Panc1 (cell line): Measurements from ENCODE around the gene ARHGEF39. TPM values are rescaled to one million over a fixed set of nuclear protein-coding genes. Genes with fewer than 3 reads are reported as not detected.

Experiments
- ATAC-seq: fragments of 200-7000 bp; cut with Tn5 transposase; 2 replicates; pipeline ENCODE4 v1.9.1; 2020; ENCODE audit warnings: mild to moderate bottlenecking, moderate library complexity
- BruUV-seq: library from RNA; stranded (reverse); fragments of 400-500 nt; replicated peaks from 2 replicates; lab custom pipeline; 2021; lab: Mats Ljungman, UMichigan
- CTCF ChIA-PET: fragments of 300-600 bp; sonication (Branson Sonifier 250); formaldehyde crosslinking; loops from one replicate; lab custom pipeline; 2022; ENCODE audit warnings: antibody characterized with exemption; lab: Charles Lee
- POLR2A ChIA-PET: fragments of 300-600 bp; sonication (Branson Sonifier 250); formaldehyde crosslinking; loops from one replicate; lab custom pipeline; 2022; ENCODE audit warnings: antibody characterized with exemption; lab: Charles Lee
- DNase-seq: peaks from one replicate; pipeline ENCODE4 v3.0.0-alpha.2; 2010; ENCODE audit warnings: low read depth, low spot score
- H3K27ac ChIP-seq: 2 replicates; pipeline ENCODE4 v1.5.1; 2011; ENCODE audit warnings: mild to moderate bottlenecking, low read length, inconsistent platforms
- H3K27me3 ChIP-seq: fragments of 200-500 bp; sonication (Bioruptor generic); 2 replicates; pipeline ENCODE4 v1.6.0; 2014; ENCODE audit warnings: low read length, inconsistent platforms; ENCODE audit not compliant: control insufficient read depth, insufficient read depth
- H3K36me3 ChIP-seq: fragments of 200-500 bp; sonication (Bioruptor generic); 2 replicates; pipeline ENCODE4 v1.5.1; 2014; ENCODE audit warnings: inconsistent platforms, mild to moderate bottlenecking, low read length, moderate library complexity; ENCODE audit not compliant: control insufficient read depth, insufficient read depth
- H3K4me1 ChIP-seq: 2 replicates; pipeline ENCODE4 v1.5.1; 2011; ENCODE audit warnings: inconsistent platforms, mild to moderate bottlenecking, low read length, moderate library complexity; ENCODE audit not compliant: control insufficient read depth, insufficient read depth
- H3K4me3 ChIP-seq, 2 experiments: 2 replicates each; pipeline ENCODE4 v1.5.1; 2011 to 2012; ENCODE audit warnings: low read depth in 2 of 2, low read length in 2 of 2, mild to moderate bottlenecking in 2 of 2, inconsistent platforms in 1 of 2, moderate library complexity in 1 of 2
- H3K9me3 ChIP-seq: fragments of 200-500 bp; sonication (Bioruptor generic); 2 replicates; pipeline ENCODE4 v1.5.1; 2014; ENCODE audit warnings: low read depth, mild to moderate bottlenecking, inconsistent platforms, low read length, moderate library complexity; ENCODE audit not compliant: control insufficient read depth, insufficient read depth
- CTCF ChIP-seq: fragments of 450-650 bp; IDR thresholded peaks from 2 replicates; pipeline ENCODE4 v1.5.1; 2017; ENCODE audit warnings: mild to moderate bottlenecking
- POLR2AphosphoS5 ChIP-seq: IDR thresholded peaks from 2 replicates; pipeline ENCODE4 v1.6.1; 2012; ENCODE audit warnings: mild to moderate bottlenecking, low read depth, low read length, moderate library complexity
- REST ChIP-seq, 2 experiments: IDR thresholded peaks; 2 replicates each; pipeline ENCODE4 v1.6.1; 2011 to 2012; ENCODE audit warnings: low read depth in 2 of 2, control low read depth in 1 of 2, low read length in 1 of 2, mild to moderate bottlenecking in 1 of 2, moderate library complexity in 1 of 2; ENCODE audit not compliant: insufficient read depth in 1 of 2
- SIN3A ChIP-seq: IDR thresholded peaks from 2 replicates; pipeline ENCODE4 v1.6.1; 2012; ENCODE audit warnings: low read depth, mild to moderate bottlenecking, low read length, moderate library complexity, borderline replicate concordance; ENCODE audit not compliant: insufficient read depth
- TCF7L2 ChIP-seq: IDR thresholded peaks from 2 replicates; pipeline ENCODE4 v1.6.1; 2011; ENCODE audit warnings: mild to moderate bottlenecking, low read depth, low read length, inconsistent platforms
- in situ Hi-C: cut with HindIII; loops from 2 replicates; pipeline ENCODE4 v1.10.0; 2016; ENCODE audit warnings: low sequenced_read_pairs, low pct_unique_long_range_greater_than_20kb
- intact Hi-C: fragments of 100-400 bp; cut with micrococcal nuclease; formaldehyde crosslinking; loops from one replicate; pipeline ENCODE4 v1.10.0; 2022; ENCODE audit not compliant: unreplicated experiment
- total RNA-seq: library from RNA; stranded (reverse); gene quantifications from one replicate; pipeline ENCODE4 v1.2.1, GENCODE V29; 2021; ENCODE audit not compliant: unreplicated experiment

ARHGEF39 gene
- total RNA-seq, 1 experiment from 2014 or later: 34.0 TPM

GRCh38 chr9:35653611-35654010 lies 11.4 kb downstream of the ARHGEF39 start:
- intact Hi-C loops: loop anchor here (10.0 kb wide), 1 partner anchor 161 kb away; the partner anchor contains the start of genes HINT2 and SPAG8
- no peaks in the 10 kb centered on the region for H3K27me3 ChIP-seq
- no peak for DNase-seq
- BruUV-seq: no TSS peak
- CTCF ChIA-PET: interaction anchor here (0.6 to 0.7 kb wide), 3 partner anchors 32 to 229 kb away, joined by 3 to 8 read pairs (median 3); no protein-coding TSS in a partner anchor
- ATAC-seq: no peak
- TF ChIP-seq REST (IDR thresholded peaks at IDR 0.05; ENCODE audit: insufficient read depth in 1 of 2, low read depth in 2 of 2, low read length in 1 of 2): no peak
- TF ChIP-seq POLR2AphosphoS5: no peak
- no peak for TF ChIP-seq CTCF
- no peak for TF ChIP-seq SIN3A
- no peak for TF ChIP-seq TCF7L2
- no peaks in the 10 kb centered on the region for H3K36me3 ChIP-seq
- POLR2A ChIA-PET: no interaction called here
- no peaks in the 10 kb centered on the region for H3K9me3 ChIP-seq
- H3K4me3 ChIP-seq: no peak overlapping the region
- H3K4me1 ChIP-seq: peaks cover 3% of the 10 kb centered on the region; the same call in 1 of the 2 replicates
- no peak overlapping the region for H3K27ac ChIP-seq
- in situ Hi-C loops: no loop called here

GRCh38 chr9:35652829-35653209 lies 12.2 kb downstream of the ARHGEF39 start:
- DNase-seq (no peak), ATAC-seq (no peak)
- CTCF ChIA-PET: no interaction called here
- no peaks in the 10 kb centered on the region for H3K36me3 ChIP-seq
- no peak overlapping the region for H3K4me3 ChIP-seq
- H3K9me3 ChIP-seq: no peaks in the 10 kb centered on the region
- peaks cover 3% of the 10 kb centered on the region; the same call in 1 of the 2 replicates for H3K4me1 ChIP-seq
- BruUV-seq: no TSS peak
- POLR2A ChIA-PET: no interaction called here
- in situ Hi-C loops: no loop called here
- TF ChIP-seq POLR2AphosphoS5 (no peak), CTCF (no peak), REST (IDR thresholded peaks at IDR 0.05; ENCODE audit: insufficient read depth in 1 of 2, low read depth in 2 of 2, low read length in 1 of 2) (no peak), TCF7L2 (no peak), SIN3A (no peak)
- H3K27ac ChIP-seq: no peak overlapping the region
- intact Hi-C loops: loop anchor here (10.0 kb wide), 1 partner anchor 162 kb away; the partner anchor contains the start of genes HINT2 and SPAG8
- no peaks in the 10 kb centered on the region for H3K27me3 ChIP-seq
